K562 (cell line): ENCODE measurements around the gene NFKBIB. TPM values are rescaled to one million over a fixed set of nuclear protein-coding genes. Genes with fewer than 3 reads are reported as not detected.

Experiments
- ATAC-seq: fragments of 200-7000 bp; cut with Tn5 transposase; 3 replicates; pipeline ENCODE4 v1.9.1; 2020; ENCODE audit warnings: moderate library complexity
- BruUV-seq: library from RNA; stranded (reverse); fragments of 400-500 nt; replicated peaks from 2 replicates; lab custom pipeline; 2021; lab: Mats Ljungman, UMichigan
- CTCF ChIA-PET: fragments of 300-600 bp; formaldehyde crosslinking; extraction: SDS; loops from one replicate; lab custom pipeline; 2021; ENCODE audit warnings: low intra/inter-chr PET ratio; lab: Yijun Ruan, JAX
- POLR2A ChIA-PET: fragments of 300-600, 350-650 bp; sonication (Branson Sonifier 250); formaldehyde crosslinking; extraction: SDS; loops from one replicate; lab custom pipeline; 2021; ENCODE audit warnings: antibody characterized with exemption, inconsistent platforms; lab: Yijun Ruan, JAX
- DNase-seq, 4 experiments: peaks; one replicate each; pipeline versions ENCODE4 v3.0.0 to v3.0.0-alpha.2; 2011 to 2018; ENCODE audit warnings: low spot score in 3 of 4, mixed read lengths in 3 of 4; ENCODE audit errors: extremely low read depth in 1 of 4
- FAIRE-seq: peaks from 2 replicates; lab custom pipeline; 2011; peaks lifted over from hg19 to GRCh38; lab: Jason Lieb, UNC
- H2AFZ ChIP-seq: 2 replicates; pipeline ENCODE4 v1.6.0; 2011; ENCODE audit warnings: low read depth, low read length, control low read depth, inconsistent platforms
- H3K27ac ChIP-seq: fragments of 200-600 bp; 3 replicates; pipeline ENCODE4 v1.8.0; 2011; ENCODE audit warnings: low read depth, mild to moderate bottlenecking, control low read depth, inconsistent platforms, low read length, moderate library complexity, mixed read lengths; ENCODE audit errors: extremely low read depth
- H3K27me3 ChIP-seq, 2 experiments: fragments of 300-600 bp in 1 of 2; 2 replicates in 1 of 2; 3 replicates in 1 of 2; pipeline versions ENCODE4 v1.6.0 to v1.8.0; 2011; ENCODE audit warnings: inconsistent platforms in 2 of 2, low read length in 2 of 2, mild to moderate bottlenecking in 1 of 2, mixed read lengths in 1 of 2, moderate library complexity in 1 of 2; ENCODE audit not compliant: control insufficient read depth in 2 of 2, insufficient read depth in 2 of 2
- H3K36me3 ChIP-seq: fragments of 300-600 bp; 3 replicates; pipeline ENCODE4 v1.8.0; 2011; ENCODE audit warnings: mild to moderate bottlenecking, low read length, inconsistent platforms; ENCODE audit not compliant: control insufficient read depth, insufficient read depth
- H3K4me1 ChIP-seq, 2 experiments: fragments of 200-600 bp in 1 of 2; replicated peaks in 1 of 2; 2 replicates in 1 of 2; 3 replicates in 1 of 2; pipeline versions ENCODE4 v1.5.1 to v1.8.0; 2011; ENCODE audit warnings: inconsistent platforms in 2 of 2, low read length in 2 of 2, mild to moderate bottlenecking in 1 of 2, mixed read lengths in 1 of 2, moderate library complexity in 1 of 2; ENCODE audit not compliant: control insufficient read depth in 2 of 2, insufficient read depth in 2 of 2
- H3K4me2 ChIP-seq: 2 replicates; pipeline ENCODE4 v1.6.1; 2011; ENCODE audit warnings: low read length, control low read depth, inconsistent platforms, mixed read lengths; ENCODE audit not compliant: insufficient read depth
- H3K4me3 ChIP-seq: fragments of 200-600 bp; sonication (generic), shearing (Covaris generic); 2 replicates; pipeline ENCODE4 v1.5.1; 2016; ENCODE audit warnings: control low read depth, inconsistent platforms
- H3K79me2 ChIP-seq: fragments of 200-600 bp; 3 replicates; pipeline ENCODE4 v1.8.0; 2011; ENCODE audit warnings: low read length, inconsistent platforms; ENCODE audit not compliant: control insufficient read depth, insufficient read depth
- H3K9ac ChIP-seq, 2 experiments: 2 replicates each; pipeline versions ENCODE4 v1.6.0 to v1.6.1; 2011; ENCODE audit warnings: low read depth in 2 of 2, low read length in 2 of 2, control low read depth in 1 of 2, inconsistent platforms in 1 of 2, mild to moderate bottlenecking in 1 of 2, mixed read lengths in 1 of 2; ENCODE audit not compliant: insufficient read depth in 1 of 2
- H3K9me1 ChIP-seq: one replicate; pipeline ENCODE4 v1.6.0; 2011; ENCODE audit warnings: inconsistent platforms, mild to moderate bottlenecking, low read length, moderate library complexity; ENCODE audit not compliant: control insufficient read depth, insufficient read depth
- H3K9me3 ChIP-seq: replicated peaks from 2 replicates; pipeline ENCODE4 v1.5.1; 2011; ENCODE audit warnings: low read depth, low read length, inconsistent platforms; ENCODE audit not compliant: control insufficient read depth, insufficient read depth
- H4K20me1 ChIP-seq: replicated peaks from 2 replicates; pipeline ENCODE4 v1.6.1; 2011; ENCODE audit warnings: low read length, inconsistent platforms, mixed read lengths; ENCODE audit not compliant: control insufficient read depth, insufficient read depth
- CHD2 ChIP-seq: IDR thresholded peaks from 2 replicates; pipeline ENCODE4 v1.6.1; 2011; ENCODE audit warnings: low read depth, low read length
- CHD4 ChIP-seq: fragments of 200-600 bp; sonication (generic); IDR thresholded peaks from 3 replicates; pipeline ENCODE4 v1.6.1; 2012; ENCODE audit warnings: low read depth, mild to moderate bottlenecking, mixed read lengths, low read length, inconsistent platforms; ENCODE audit not compliant: insufficient read depth, insufficient replicate concordance, poor library complexity, severe bottlenecking
- ELF2 ChIP-seq: fragments of 250-450 bp; sonication (Bioruptor Pico); IDR thresholded peaks from 2 replicates; pipeline ENCODE4 v1.5.0; 2021; ENCODE audit warnings: mild to moderate bottlenecking
- GTF2A2 ChIP-seq: IDR thresholded peaks from 2 replicates; pipeline ENCODE4 v1.6.1; 2016; ENCODE audit warnings: mild to moderate bottlenecking, missing genetic modification characterization, missing compliant biosample characterization
- HOXB6 ChIP-seq: fragments of 250-450 bp; sonication (Bioruptor Pico); IDR thresholded peaks from 2 replicates; pipeline ENCODE4 v1.5.1; 2022; ENCODE audit warnings: mild to moderate bottlenecking, borderline replicate concordance
- PTTG1 ChIP-seq: fragments of 450-650 bp; IDR thresholded peaks from 2 replicates; pipeline ENCODE4 v1.6.1; 2016; ENCODE audit warnings: low read depth, mild to moderate bottlenecking, missing genetic modification characterization, missing compliant biosample characterization
- RB1 ChIP-seq: fragments of 450-650 bp; IDR thresholded peaks from 2 replicates; pipeline ENCODE4 v1.6.1; 2017; ENCODE audit warnings: low read depth, mild to moderate bottlenecking
- TEAD4 ChIP-seq, 2 experiments: sonication (generic) in 1 of 2; formaldehyde crosslinking in 1 of 2; IDR thresholded peaks; 2 replicates each; pipeline versions ENCODE4 v1.6.1 to v1.8.0; 2012 to 2022; ENCODE audit warnings: borderline replicate concordance in 1 of 2, inconsistent platforms in 1 of 2, low read length in 1 of 2, mild to moderate bottlenecking in 1 of 2, missing genetic modification reagents in 1 of 2
- ZNF140 ChIP-seq: fragments of 250-450 bp; sonication (Bioruptor Pico); IDR thresholded peaks from 2 replicates; pipeline ENCODE4 v1.8.0; 2021; ENCODE audit warnings: moderate library complexity, mild to moderate bottlenecking, inconsistent platforms
- ZNF436 ChIP-seq: fragments of 250-450, 450-650 bp; sonication (Bioruptor Pico); formaldehyde crosslinking; IDR thresholded peaks from 2 replicates; pipeline ENCODE4 v1.7.0; 2020; ENCODE audit warnings: mild to moderate bottlenecking
- ZNF583 ChIP-seq: fragments of 250-450 bp; sonication (Bioruptor Pico); IDR thresholded peaks from 2 replicates; pipeline ENCODE4 v1.4.0; 2020
- WGBS: fragments of 100-300 bp; shearing (Covaris generic); methylation state at CpG from one replicate; pipeline ENCODE4 v1.1.6; 2016; ENCODE audit warnings: low coverage, mixed read lengths; ENCODE audit not compliant: insufficient coverage; ENCODE audit errors: missing lambda C conversion rate; 5-methylcytosine and 5-hydroxymethylcytosine counted together
- in situ Hi-C: fragments of 300-500 bp; cut with MboI; formaldehyde crosslinking; loops from 4 replicates; pipeline ENCODE4 v1.15.0; 2018; ENCODE audit warnings: inconsistent platforms, mixed read lengths
- intact Hi-C: fragments of 100-400 bp; cut with micrococcal nuclease; formaldehyde crosslinking; loops from 2 replicates; pipeline ENCODE4 v1.14.2; 2022
- polyA plus RNA-seq, 8 experiments: library from polyadenylated mRNA; depleted of rRNA in 4 of 8; stranded (reverse) in 5 of 8; unstranded in 3 of 8; fragments of >200 nt; fragmentation: Nextera tagmentation in 2 of 8; fragmentation: Illumina TruSeq in 1 of 8; extraction: Ambion mirVana in 2 of 8; extraction: Trizol in 1 of 8; gene quantifications; 2 replicates each; pipeline versions ENCODE4 v1.2.1 to v1.2.3, GENCODE V29; 2011 to 2014; ENCODE audit warnings: inconsistent platforms in 1 of 8, missing spikeins in 1 of 8
- total RNA-seq, 7 experiments: library from RNA; depleted of rRNA in 6 of 7; stranded (reverse); fragments of >200 nt in 6 of 7; fragmentation: Illumina TruSeq in 2 of 7; extraction: Trizol in 2 of 7; gene quantifications; 2 replicates each; pipeline versions ENCODE4 v1.2.1 to v1.2.3, GENCODE V29; 2011 to 2021; ENCODE audit warnings: low replicate concordance in 1 of 7
- TF ChIP-seq, protein P1 (sequence below): sonication (generic); formaldehyde crosslinking; IDR thresholded peaks from 2 replicates; pipeline ENCODE4 v1.8.0; 2023; ENCODE audit warnings: mild to moderate bottlenecking, missing genetic modification reagents
- TF ChIP-seq, protein P2 (sequence below): IDR thresholded peaks from 2 replicates; pipeline ENCODE4 v1.6.1; 2014; ENCODE audit warnings: antibody characterized with exemption

NFKBIB gene
- total and polyA plus RNA-seq, 9 of the 15 experiments (the other 6 are each of a cell fraction or from before 2014, with no cell fraction given), result 1.5 to 44.9 (median 10.4) TPM

DNA sequence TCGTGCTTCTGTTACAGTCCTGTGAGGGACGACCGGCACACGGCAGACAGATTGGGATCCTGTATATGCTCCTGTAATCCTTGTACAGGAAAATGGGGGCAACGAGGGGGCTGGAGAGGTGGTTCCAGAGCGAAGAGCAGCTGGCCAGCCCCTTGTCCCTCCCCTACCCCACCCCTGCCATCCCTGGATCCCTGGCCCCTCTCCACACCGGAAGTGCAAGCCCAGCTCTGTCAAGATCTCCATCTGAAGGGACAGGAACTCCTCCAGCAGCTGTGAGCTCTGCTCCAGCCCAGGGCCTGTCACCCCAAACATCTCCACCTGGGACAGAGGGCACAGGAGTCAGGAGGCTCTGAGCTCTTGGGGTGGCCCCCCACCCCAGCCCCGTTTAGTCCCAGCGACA is 17.7 kb downstream of the NFKBIB start:
- H3K9me3 ChIP-seq, result no peaks in the 10 kb centered on the region
- H3K4me3 ChIP-seq, result no peak overlapping the region
- FAIRE-seq (no peak), DNase-seq (peak in 1 of 4 experiments; percentile 14), ATAC-seq (no peak)
- TF ChIP-seq, protein P1, sequence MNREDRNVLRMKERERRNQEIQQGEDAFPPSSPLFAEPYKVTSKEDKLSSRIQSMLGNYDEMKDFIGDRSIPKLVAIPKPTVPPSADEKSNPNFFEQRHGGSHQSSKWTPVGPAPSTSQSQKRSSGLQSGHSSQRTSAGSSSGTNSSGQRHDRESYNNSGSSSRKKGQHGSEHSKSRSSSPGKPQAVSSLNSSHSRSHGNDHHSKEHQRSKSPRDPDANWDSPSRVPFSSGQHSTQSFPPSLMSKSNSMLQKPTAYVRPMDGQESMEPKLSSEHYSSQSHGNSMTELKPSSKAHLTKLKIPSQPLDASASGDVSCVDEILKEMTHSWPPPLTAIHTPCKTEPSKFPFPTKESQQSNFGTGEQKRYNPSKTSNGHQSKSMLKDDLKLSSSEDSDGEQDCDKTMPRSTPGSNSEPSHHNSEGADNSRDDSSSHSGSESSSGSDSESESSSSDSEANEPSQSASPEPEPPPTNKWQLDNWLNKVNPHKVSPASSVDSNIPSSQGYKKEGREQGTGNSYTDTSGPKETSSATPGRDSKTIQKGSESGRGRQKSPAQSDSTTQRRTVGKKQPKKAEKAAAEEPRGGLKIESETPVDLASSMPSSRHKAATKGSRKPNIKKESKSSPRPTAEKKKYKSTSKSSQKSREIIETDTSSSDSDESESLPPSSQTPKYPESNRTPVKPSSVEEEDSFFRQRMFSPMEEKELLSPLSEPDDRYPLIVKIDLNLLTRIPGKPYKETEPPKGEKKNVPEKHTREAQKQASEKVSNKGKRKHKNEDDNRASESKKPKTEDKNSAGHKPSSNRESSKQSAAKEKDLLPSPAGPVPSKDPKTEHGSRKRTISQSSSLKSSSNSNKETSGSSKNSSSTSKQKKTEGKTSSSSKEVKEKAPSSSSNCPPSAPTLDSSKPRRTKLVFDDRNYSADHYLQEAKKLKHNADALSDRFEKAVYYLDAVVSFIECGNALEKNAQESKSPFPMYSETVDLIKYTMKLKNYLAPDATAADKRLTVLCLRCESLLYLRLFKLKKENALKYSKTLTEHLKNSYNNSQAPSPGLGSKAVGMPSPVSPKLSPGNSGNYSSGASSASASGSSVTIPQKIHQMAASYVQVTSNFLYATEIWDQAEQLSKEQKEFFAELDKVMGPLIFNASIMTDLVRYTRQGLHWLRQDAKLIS (CRISPR knock-in tag), result no peak
- TF ChIP-seq TEAD4 (IDR thresholded peaks at IDR 0.05; ENCODE audit: low read length), result no peak
- TF ChIP-seq TEAD4 (CRISPR knock-in tag; IDR thresholded peaks at IDR 0.05; ENCODE audit: borderline replicate concordance), result no peak
- no peak for TF ChIP-seq PTTG1 (tag)
- TF ChIP-seq ELF2 (CRISPR knock-in tag), result no peak
- no peak for TF ChIP-seq GTF2A2 (tag)
- no peak for TF ChIP-seq CHD4
- no peak for TF ChIP-seq HOXB6
- no peak for TF ChIP-seq RB1
- TF ChIP-seq ZNF583 (CRISPR knock-in tag), result no peak
- TF ChIP-seq CHD2, result no peak
- no peak for TF ChIP-seq ZNF436 (CRISPR knock-in tag)
- TF ChIP-seq, protein P2, sequence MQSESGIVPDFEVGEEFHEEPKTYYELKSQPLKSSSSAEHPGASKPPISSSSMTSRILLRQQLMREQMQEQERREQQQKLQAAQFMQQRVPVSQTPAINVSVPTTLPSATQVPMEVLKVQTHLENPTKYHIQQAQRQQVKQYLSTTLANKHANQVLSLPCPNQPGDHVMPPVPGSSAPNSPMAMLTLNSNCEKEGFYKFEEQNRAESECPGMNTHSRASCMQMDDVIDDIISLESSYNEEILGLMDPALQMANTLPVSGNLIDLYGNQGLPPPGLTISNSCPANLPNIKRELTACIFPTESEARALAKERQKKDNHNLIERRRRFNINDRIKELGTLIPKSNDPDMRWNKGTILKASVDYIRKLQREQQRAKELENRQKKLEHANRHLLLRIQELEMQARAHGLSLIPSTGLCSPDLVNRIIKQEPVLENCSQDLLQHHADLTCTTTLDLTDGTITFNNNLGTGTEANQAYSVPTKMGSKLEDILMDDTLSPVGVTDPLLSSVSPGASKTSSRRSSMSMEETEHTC, result no peak
- no peak for TF ChIP-seq ZNF140 (CRISPR knock-in tag)
- no TSS peak for BruUV-seq
- H2AFZ ChIP-seq, result no peak overlapping the region
- H3K79me2 ChIP-seq, result no peaks in the 10 kb centered on the region
- H3K9ac ChIP-seq, result peak overlapping the region in 1 of 2 experiments; percentile 37; a peak in 2 of 4 replicates
- peaks cover 25% of the 10 kb centered on the region; the same call in 1 of the 3 replicates for H3K36me3 ChIP-seq
- peaks cover 0 to 43% of the 10 kb centered on the region in 2 experiments; a peak in 3 of 5 replicates for H3K4me1 ChIP-seq
- no peak overlapping the region for H3K4me2 ChIP-seq
- no peak overlapping the region for H3K27ac ChIP-seq
- 80% methylated on average over 7 of the region's 9 CpGs for WGBS
- no peaks in the 10 kb centered on the region for H3K27me3 ChIP-seq
- ChIA-PET CTCF (no interaction called here), POLR2A (interaction anchor here (1.2 kb wide), 1 partner anchor 13 kb away, joined by 3 read pairs; no protein-coding TSS in a partner anchor)
- in situ Hi-C loops (no loop called here), intact Hi-C loops (no loop called here)
- H4K20me1 ChIP-seq, result no peaks in the 10 kb centered on the region
- H3K9me1 ChIP-seq, result no peaks in the 10 kb centered on the region
